ENCODE data around the gene TIMP3.
"Not testable (repeated sequence)": the region's sequence is repeated elsewhere in the genome, so short reads cannot be mapped to it uniquely, and the experiment has no call there.

The TIMP3 gene

GRCh38 chr22:32801537-32802236, at the start of gene TIMP3:
Gene TIMP3 (plus strand): TSS chr22:32801705. CDS start chr22:32802002, 297 bp downstream.
- FAIRE-seq = no peak

GRCh38 chr22:32752326-32752725, 49.2 kb upstream of the TIMP3 start:
- no peak for FAIRE-seq

GRCh38 chr22:32752816-32753520, 48.5 kb upstream of the TIMP3 start:
- FAIRE-seq = no peak

GRCh38 chr22:32753591-32753990, 47.9 kb upstream of the TIMP3 start:
- no peak for FAIRE-seq

GRCh38 chr22:32754413-32755041, 47.0 kb upstream of the TIMP3 start:
- FAIRE-seq = no peak

- not testable (repeated sequence) for FAIRE-seq
These were observed 44.3 kb upstream of the TIMP3 start for GRCh38 chr22:32757086-32757762.

- FAIRE-seq = no peak
These were observed 42.6 kb upstream of the TIMP3 start for GRCh38 chr22:32758866-32759385.

GRCh38 chr22:32760396-32760795, 41.1 kb upstream of the TIMP3 start:
- no peak for FAIRE-seq

GRCh38 chr22:32760815-32761214, 40.7 kb upstream of the TIMP3 start:
- FAIRE-seq = no peak

- FAIRE-seq = no peak
These were observed 40.1 kb upstream of the TIMP3 start for GRCh38 chr22:32761251-32761903.

- no peak for FAIRE-seq
These were observed 37.0 kb upstream of the TIMP3 start for GRCh38 chr22:32764330-32765131.

- no peak for FAIRE-seq
These were observed 36.3 kb upstream of the TIMP3 start for GRCh38 chr22:32765132-32765618.

- FAIRE-seq = no peak
These were observed 29.7 kb upstream of the TIMP3 start for GRCh38 chr22:32771756-32772155.

GRCh38 chr22:32775957-32776356, 25.5 kb upstream of the TIMP3 start:
- FAIRE-seq = no peak

GRCh38 chr22:32776397-32776796, 25.1 kb upstream of the TIMP3 start:
- no peak for FAIRE-seq

GRCh38 chr22:32776802-32777201, 24.7 kb upstream of the TIMP3 start:
- FAIRE-seq = no peak

GRCh38 chr22:32777987-32778386, 23.5 kb upstream of the TIMP3 start:
- no peak for FAIRE-seq

- FAIRE-seq = no peak
These were observed 20.7 kb upstream of the TIMP3 start for GRCh38 chr22:32780726-32781310.

- FAIRE-seq = no peak
These were observed 19.8 kb upstream of the TIMP3 start for GRCh38 chr22:32781695-32782094.

- FAIRE-seq = no peak
These were observed 16.0 kb upstream of the TIMP3 start for GRCh38 chr22:32785321-32786026.

GRCh38 chr22:32786027-32786418, 15.5 kb upstream of the TIMP3 start:
- FAIRE-seq = no peak
